ENCODE measurements around the gene KDELR1. TPM values are rescaled to one million over a fixed set of nuclear protein-coding genes. Genes with fewer than 3 reads are reported as not detected.

Gene KDELR1
- total RNA-seq, 1 experiment from 2014 or later: 198 TPM

DNA sequence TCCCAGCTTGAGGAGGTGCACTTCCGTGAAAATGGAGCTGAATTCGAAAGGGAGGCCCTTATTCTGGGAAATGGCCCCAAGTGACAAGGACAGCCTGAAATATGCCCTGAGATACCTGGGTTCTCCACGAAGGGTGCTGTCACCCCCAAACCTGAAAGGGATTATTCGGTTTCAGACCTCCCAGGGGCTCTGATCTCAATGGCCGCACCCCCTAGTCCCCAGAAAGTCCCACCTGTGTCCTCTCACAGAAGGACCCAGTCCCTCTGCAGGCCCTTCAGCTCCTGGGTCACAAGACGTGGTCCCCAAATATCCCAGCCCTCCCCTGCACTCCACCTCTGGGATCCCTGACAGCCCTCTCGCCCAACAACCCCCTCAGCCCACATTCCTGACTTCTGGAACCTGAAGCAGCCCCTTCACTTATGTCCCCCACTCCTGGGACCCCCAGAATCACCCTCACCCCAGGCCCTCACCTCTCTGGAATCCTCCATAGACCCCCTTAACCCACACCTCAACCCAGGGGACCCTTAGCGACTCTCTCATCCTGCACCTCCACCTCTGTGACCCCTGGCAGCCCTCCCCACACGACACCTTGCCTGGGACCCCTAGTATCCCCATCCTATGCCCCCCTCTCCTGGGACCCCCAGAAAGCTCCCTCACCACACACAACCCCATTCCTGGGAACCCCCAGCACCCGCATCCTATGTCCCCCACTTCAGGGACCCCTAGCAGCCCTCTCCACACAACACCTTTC lies 26.6 kb downstream of the KDELR1 start:
- H2BK20ac ChIP-seq (ENCODE audit: low read depth, low read length, poor library complexity, severe bottlenecking): no peak overlapping the region
- peaks cover 2 to 7% (median 5%) of the 10 kb centered on the region in 3 experiments; a peak in 3 of 7 replicates for H3K36me3 Mint-ChIP-seq (ENCODE audit: insufficient read depth in 1 of 3, low read depth in 3 of 3)
- H4K5ac ChIP-seq (ENCODE audit: insufficient read length, low read depth, low read length): no peak overlapping the region
- H3K23me2 ChIP-seq (ENCODE audit: insufficient read length, low read depth, low read length, poor library complexity, severe bottlenecking): peaks cover 5% of the 10 kb centered on the region
- TF ChIP-seq, protein P1, sequence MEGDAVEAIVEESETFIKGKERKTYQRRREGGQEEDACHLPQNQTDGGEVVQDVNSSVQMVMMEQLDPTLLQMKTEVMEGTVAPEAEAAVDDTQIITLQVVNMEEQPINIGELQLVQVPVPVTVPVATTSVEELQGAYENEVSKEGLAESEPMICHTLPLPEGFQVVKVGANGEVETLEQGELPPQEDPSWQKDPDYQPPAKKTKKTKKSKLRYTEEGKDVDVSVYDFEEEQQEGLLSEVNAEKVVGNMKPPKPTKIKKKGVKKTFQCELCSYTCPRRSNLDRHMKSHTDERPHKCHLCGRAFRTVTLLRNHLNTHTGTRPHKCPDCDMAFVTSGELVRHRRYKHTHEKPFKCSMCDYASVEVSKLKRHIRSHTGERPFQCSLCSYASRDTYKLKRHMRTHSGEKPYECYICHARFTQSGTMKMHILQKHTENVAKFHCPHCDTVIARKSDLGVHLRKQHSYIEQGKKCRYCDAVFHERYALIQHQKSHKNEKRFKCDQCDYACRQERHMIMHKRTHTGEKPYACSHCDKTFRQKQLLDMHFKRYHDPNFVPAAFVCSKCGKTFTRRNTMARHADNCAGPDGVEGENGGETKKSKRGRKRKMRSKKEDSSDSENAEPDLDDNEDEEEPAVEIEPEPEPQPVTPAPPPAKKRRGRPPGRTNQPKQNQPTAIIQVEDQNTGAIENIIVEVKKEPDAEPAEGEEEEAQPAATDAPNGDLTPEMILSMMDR (conservative IDR thresholded peaks at IDR 0.05): no peak
- no peak overlapping the region for H3K23ac ChIP-seq (ENCODE audit: insufficient read length, low read depth, low read length)
- no peak overlapping the region for H4K8ac ChIP-seq (replicated peaks; ENCODE audit: insufficient read length, low read depth, low read length)
- H3K9ac ChIP-seq (ENCODE audit: extremely low read depth, insufficient read length, low read length): peak overlapping the region; percentile 53
- peak overlapping the region; percentile 27; the same call in 1 of the 2 replicates for H2BK15ac ChIP-seq (ENCODE audit: low read depth, low read length)
- peak overlapping the region; percentile 30 for H3K18ac ChIP-seq (ENCODE audit: insufficient read length, low read depth, low read length)
- H2AK5ac ChIP-seq (ENCODE audit: insufficient read length, low read length): no peak overlapping the region
- H3K4me3 Mint-ChIP-seq: peak overlapping the region; percentile 77 to 85; a peak in 4 of 5 replicates
- H4K91ac ChIP-seq (ENCODE audit: insufficient read length, low read depth, low read length): peak overlapping the region; percentile 56
- no peaks in the 10 kb centered on the region for H4K20me1 ChIP-seq (ENCODE audit: control insufficient read depth, insufficient read depth, insufficient read length)
- no peak overlapping the region for H3T11ph ChIP-seq (ENCODE audit: low read length)
- H2AFZ ChIP-seq (ENCODE audit: low read length): no peak overlapping the region
- no peak overlapping the region for H2BK120ac ChIP-seq (ENCODE audit: low read depth, low read length, poor library complexity, severe bottlenecking)
- no peak overlapping the region for H3K56ac ChIP-seq (ENCODE audit: insufficient read length, low read depth, low read length)
- no peak overlapping the region for H3K27ac ChIP-seq (ENCODE audit: insufficient read length, low read depth, low read length)
- H2BK12ac ChIP-seq (ENCODE audit: insufficient read length, low read depth, low read length): no peak overlapping the region
- no peaks in the 10 kb centered on the region for H3K79me1 ChIP-seq (ENCODE audit: insufficient read depth, low read depth, low read length, poor library complexity, severe bottlenecking)
- no peaks in the 10 kb centered on the region; the same call in 1 of the 2 replicates for H3K4me1 ChIP-seq (ENCODE audit: insufficient read depth, low read length)
- peaks cover 2 to 10% of the 10 kb centered on the region in 2 experiments; a peak in 2 of 4 replicates for H3K4me1 Mint-ChIP-seq
- peak overlapping the region; percentile 31 for H3K4me2 ChIP-seq (ENCODE audit: insufficient read depth, insufficient read length, low read length)
- WGBS (ENCODE audit: extremely low coverage, insufficient read length, low lambda C conversion rate): no CpG with 5 or more reads among the region's 10 CpGs
- no peaks in the 10 kb centered on the region for H3K9me3 ChIP-seq (ENCODE audit: control insufficient read depth, low read depth, low read length)
- H3K27me3 Mint-ChIP-seq (ENCODE audit: low read depth): peaks cover 19% of the 10 kb centered on the region
- peak overlapping the region; percentile 74; the same call in 1 of the 2 replicates for H3K14ac ChIP-seq (ENCODE audit: insufficient read depth, low read length)
- peak overlapping the region; percentile 44 to 80 (median 49); a peak in 3 of 7 replicates for H3K27ac Mint-ChIP-seq
- DNase-seq: no peak
- H3K79me2 ChIP-seq (ENCODE audit: insufficient read depth, low read length): 0 out of 2 replicates have a peak, but pooled peaks cover under 1% of the 10 kb centered on the region
- no peaks in the 10 kb centered on the region; the same call in none of the 2 replicates for H3K27me3 ChIP-seq (ENCODE audit: insufficient read depth, low read length)
- no peak overlapping the region for H3K4ac ChIP-seq (ENCODE audit: low read depth, low read length)
- no peak overlapping the region for H2BK5ac ChIP-seq (ENCODE audit: insufficient read length, low read length)
- no peaks in the 10 kb centered on the region for H3K9me3 Mint-ChIP-seq
